A549 (cell line): ENCODE results near the gene SLC9A6. TPM values are rescaled to one million over a fixed set of nuclear protein-coding genes. Genes with fewer than 3 reads are reported as not detected.

ENCODE experiments used
- ATAC-seq, 2 experiments: fragments of 200-7000 bp in 1 of 2; fragments of >200 bp in 1 of 2; cut with Nextera tagmentation in 1 of 2; cut with Tn5 transposase in 1 of 2; 3 replicates each; pipeline versions ENCODE4 v1.8.0 to v1.9.1; 2018 to 2020; ENCODE audit warnings: mild to moderate bottlenecking in 1 of 2, moderate library complexity in 1 of 2
- CTCF ChIA-PET: fragments of 300-600 bp; sonication (Branson Sonifier 250); formaldehyde crosslinking; extraction: SDS; loops from one replicate; lab custom pipeline; 2021; ENCODE audit warnings: antibody characterized with exemption, inconsistent platforms; lab: Yijun Ruan, JAX
- POLR2A ChIA-PET: fragments of 350-600 bp; formaldehyde crosslinking; extraction: SDS; loops from one replicate; lab custom pipeline; 2021; ENCODE audit warnings: antibody characterized with exemption, inconsistent platforms; lab: Yijun Ruan, JAX
- DNase-seq, 2 experiments: peaks; one replicate each; pipeline versions ENCODE4 v3.0.0 to v3.0.0-alpha.2; 2011 to 2016; ENCODE audit warnings: low read depth in 1 of 2, low spot score in 1 of 2
- FAIRE-seq: peaks from 2 replicates; lab custom pipeline; 2011; peaks lifted over from hg19 to GRCh38; lab: Jason Lieb, UNC
- H3K27ac ChIP-seq, 2 experiments: fragments of >200 bp; sonication (Bioruptor Twin); formaldehyde crosslinking; 3 replicates each; pipeline ENCODE4 v1.5.1; 2016 to 2017
- H3K4me1 ChIP-seq: fragments of >200 bp; sonication (Bioruptor Twin); formaldehyde crosslinking; 3 replicates; pipeline ENCODE4 v1.6.1; 2016
- H3K4me2 ChIP-seq: fragments of >200 bp; sonication (Bioruptor Twin); formaldehyde crosslinking; 3 replicates; pipeline ENCODE4 v1.6.1; 2016
- H3K4me3 ChIP-seq: fragments of >200 bp; sonication (Bioruptor Twin); formaldehyde crosslinking; 3 replicates; pipeline ENCODE4 v1.5.1; 2016
- H3K9me3 ChIP-seq: fragments of >200 bp; sonication (Bioruptor Twin); formaldehyde crosslinking; 3 replicates; pipeline ENCODE4 v1.6.1; 2016
- CHD2 ChIP-seq: fragments of 150-350 bp; IDR thresholded peaks from 2 replicates; pipeline ENCODE4 v1.6.1; 2014; ENCODE audit warnings: low read length; ENCODE audit not compliant: partially characterized antibody
- CHD4 ChIP-seq: fragments of 200-600 bp; sonication (generic); IDR thresholded peaks from 2 replicates; pipeline ENCODE4 v1.6.1; 2016; ENCODE audit warnings: antibody characterized with exemption, mild to moderate bottlenecking, borderline replicate concordance
- EHMT2 ChIP-seq: fragments of 200-600 bp; sonication (generic); IDR thresholded peaks from 2 replicates; pipeline ENCODE4 v1.6.1; 2016; ENCODE audit warnings: antibody characterized with exemption, low read depth, mild to moderate bottlenecking, moderate library complexity
- FOSB ChIP-seq: fragments of 250-450 bp; sonication (Bioruptor Pico); IDR thresholded peaks from 2 replicates; pipeline ENCODE4 v1.5.0; 2020; ENCODE audit warnings: mild to moderate bottlenecking, moderate library complexity
- HEYL ChIP-seq: fragments of 250-450 bp; sonication (Bioruptor Pico); IDR thresholded peaks from 2 replicates; pipeline ENCODE4 v1.8.0; 2021; ENCODE audit warnings: mild to moderate bottlenecking, moderate library complexity
- HOXB5 ChIP-seq: fragments of 250-450 bp; sonication (Bioruptor Pico); IDR thresholded peaks from 2 replicates; pipeline ENCODE4 v1.5.0; 2020; ENCODE audit warnings: mild to moderate bottlenecking, moderate library complexity
- JUNB ChIP-seq: fragments of >200 bp; sonication (Bioruptor Twin); formaldehyde crosslinking; IDR thresholded peaks from 2 replicates; pipeline ENCODE4 v1.6.1; 2016
- KDM1A ChIP-seq: fragments of 200-600 bp; sonication (generic); IDR thresholded peaks from 2 replicates; pipeline ENCODE4 v1.6.1; 2016; ENCODE audit warnings: low read depth, mild to moderate bottlenecking
- MAZ ChIP-seq: fragments of 150-350 bp; IDR thresholded peaks from 2 replicates; pipeline ENCODE4 v1.6.1; 2014; ENCODE audit warnings: antibody characterized with exemption, low read depth, low read length, borderline replicate concordance
- NPAS2 ChIP-seq: fragments of 250-450 bp; sonication (Bioruptor Pico); IDR thresholded peaks from 2 replicates; pipeline ENCODE4 v1.8.0; 2022; ENCODE audit warnings: mild to moderate bottlenecking, moderate library complexity, borderline replicate concordance
- RNF2 ChIP-seq: fragments of 200-600 bp; sonication (generic); IDR thresholded peaks from 2 replicates; pipeline ENCODE4 v1.6.1; 2016; ENCODE audit warnings: low read depth, mild to moderate bottlenecking, antibody characterized with exemption, moderate library complexity, borderline replicate concordance
- ZFP36 ChIP-seq: fragments of 450-650 bp; IDR thresholded peaks from 2 replicates; pipeline ENCODE4 v1.6.1; 2014; ENCODE audit warnings: borderline replicate concordance; ENCODE audit not compliant: partially characterized antibody
- WGBS: methylation state at CpG from one replicate; pipeline ENCODE4 v1.1.6; 2017; ENCODE audit errors: missing lambda C conversion rate; 5-methylcytosine and 5-hydroxymethylcytosine counted together
- polyA plus RNA-seq, 4 experiments: library from polyadenylated mRNA; depleted of rRNA in 3 of 4; stranded (reverse); fragments of >200 nt; fragmentation: RNase III in 1 of 4; extraction: RNeasy Plus Mini Kit Qiagen cat#74134 plus additional on column Dnase treatment in 1 of 4; gene quantifications; 2 replicates in 3 of 4; 3 replicates in 1 of 4; pipeline ENCODE4 v1.2.3, GENCODE V29; 2011 to 2017
- TF ChIP-seq, protein P1 (sequence below): IDR thresholded peaks from 2 replicates; pipeline ENCODE4 v1.6.1; 2012
- TF ChIP-seq, protein P2 (sequence below): fragments of 250-450 bp; sonication (Bioruptor Pico); IDR thresholded peaks from 2 replicates; pipeline ENCODE4 v1.5.0; 2021; ENCODE audit warnings: mild to moderate bottlenecking, moderate library complexity, borderline replicate concordance
- TF ChIP-seq, protein P3 (sequence below): fragments of 200-600 bp; sonication (generic); IDR thresholded peaks from 2 replicates; pipeline ENCODE4 v1.6.1; 2016; ENCODE audit warnings: antibody characterized with exemption, mild to moderate bottlenecking, moderate library complexity
- TF ChIP-seq, protein P4 (sequence below): fragments of 250-450 bp; sonication (Bioruptor Pico); IDR thresholded peaks from 2 replicates; pipeline ENCODE4 v1.5.0; 2020; ENCODE audit warnings: low read depth, mild to moderate bottlenecking, moderate library complexity
- TF ChIP-seq, protein P5 (sequence below): fragments of 450-650 bp; IDR thresholded peaks from 2 replicates; pipeline ENCODE4 v1.6.1; 2014; ENCODE audit warnings: antibody characterized with exemption

The SLC9A6 gene
- polyA plus RNA-seq, 2 of the 4 experiments (the other 2 are of a cell fraction), result 12.2 to 15.6 TPM

DNA sequence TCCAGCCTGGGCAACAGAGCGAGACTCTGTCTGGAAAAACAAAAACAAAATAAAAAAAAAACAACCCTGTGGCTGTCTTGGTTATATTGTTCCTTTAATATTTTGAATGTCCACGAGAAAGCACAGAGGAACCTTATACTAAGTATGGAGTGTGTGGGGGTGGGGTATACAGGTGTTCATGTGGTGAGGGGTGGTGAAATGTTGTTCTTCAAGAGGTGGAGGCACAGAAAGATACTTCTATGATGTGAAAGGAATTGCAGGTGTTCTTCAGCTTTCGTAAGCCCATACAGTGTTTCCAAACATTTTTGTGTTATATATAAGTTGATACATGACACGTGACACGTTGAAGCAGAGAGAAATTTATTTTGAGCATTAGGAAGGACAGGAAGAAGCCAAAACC lies 46.4 kb downstream of the SLC9A6 start (continued):
- TF ChIP-seq, protein P1, sequence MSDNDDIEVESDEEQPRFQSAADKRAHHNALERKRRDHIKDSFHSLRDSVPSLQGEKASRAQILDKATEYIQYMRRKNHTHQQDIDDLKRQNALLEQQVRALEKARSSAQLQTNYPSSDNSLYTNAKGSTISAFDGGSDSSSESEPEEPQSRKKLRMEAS, result no peak
- no peak for TF ChIP-seq HEYL (CRISPR knock-in tag)
- TF ChIP-seq CHD2, result no peak

DNA sequence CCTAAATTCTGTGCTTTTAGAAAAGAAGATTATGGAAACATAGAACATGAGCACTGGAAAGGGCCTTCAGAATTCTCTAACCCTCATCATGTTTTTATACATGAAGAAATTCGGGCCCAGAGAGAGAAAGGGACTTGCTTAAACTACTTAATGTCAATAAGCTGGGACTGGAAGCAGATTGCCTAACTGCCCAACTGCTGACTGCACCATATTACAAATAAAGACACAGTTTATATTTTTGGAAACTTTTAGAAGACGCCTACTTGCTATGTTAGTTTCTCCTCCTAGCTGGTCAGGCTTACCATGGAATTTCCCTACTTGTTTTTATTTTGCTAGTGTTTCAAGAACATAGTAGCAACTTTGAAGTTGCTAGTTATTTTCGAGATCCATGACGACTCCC lies 47.1 kb downstream of the SLC9A6 start:
- H3K4me3 ChIP-seq, result no peak overlapping the region
- no peak overlapping the region for H3K27ac ChIP-seq
- no peak for TF ChIP-seq KDM1A
- TF ChIP-seq, protein P2, sequence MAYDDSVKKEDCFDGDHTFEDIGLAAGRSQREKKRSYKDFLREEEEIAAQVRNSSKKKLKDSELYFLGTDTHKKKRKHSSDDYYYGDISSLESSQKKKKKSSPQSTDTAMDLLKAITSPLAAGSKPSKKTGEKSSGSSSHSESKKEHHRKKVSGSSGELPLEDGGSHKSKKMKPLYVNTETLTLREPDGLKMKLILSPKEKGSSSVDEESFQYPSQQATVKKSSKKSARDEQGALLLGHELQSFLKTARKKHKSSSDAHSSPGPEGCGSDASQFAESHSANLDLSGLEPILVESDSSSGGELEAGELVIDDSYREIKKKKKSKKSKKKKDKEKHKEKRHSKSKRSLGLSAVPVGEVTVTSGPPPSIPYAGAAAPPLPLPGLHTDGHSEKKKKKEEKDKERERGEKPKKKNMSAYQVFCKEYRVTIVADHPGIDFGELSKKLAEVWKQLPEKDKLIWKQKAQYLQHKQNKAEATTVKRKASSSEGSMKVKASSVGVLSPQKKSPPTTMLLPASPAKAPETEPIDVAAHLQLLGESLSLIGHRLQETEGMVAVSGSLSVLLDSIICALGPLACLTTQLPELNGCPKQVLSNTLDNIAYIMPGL (CRISPR knock-in tag), result no peak
- TF ChIP-seq FOSB (CRISPR knock-in tag), result no peak
- no peak for TF ChIP-seq ZFP36
- no peak for TF ChIP-seq NPAS2 (CRISPR knock-in tag)
- no peak for TF ChIP-seq RNF2
- H3K9me3 ChIP-seq, result no peaks in the 10 kb centered on the region
- no peaks in the 10 kb centered on the region for H3K4me1 ChIP-seq
- ChIA-PET CTCF (interaction anchor here (2.1 to 10.0 kb wide), 3 partner anchors 131 to 236 kb away, joined by 6 to 124 read pairs (median 82); no protein-coding TSS in a partner anchor), POLR2A (no interaction called here)
- no peak overlapping the region for H3K4me2 ChIP-seq
- 85% methylated on average over 4 of the region's 4 CpGs for WGBS
- FAIRE-seq (peak; percentile 54), DNase-seq (no peak), ATAC-seq (no peak)

DNA sequence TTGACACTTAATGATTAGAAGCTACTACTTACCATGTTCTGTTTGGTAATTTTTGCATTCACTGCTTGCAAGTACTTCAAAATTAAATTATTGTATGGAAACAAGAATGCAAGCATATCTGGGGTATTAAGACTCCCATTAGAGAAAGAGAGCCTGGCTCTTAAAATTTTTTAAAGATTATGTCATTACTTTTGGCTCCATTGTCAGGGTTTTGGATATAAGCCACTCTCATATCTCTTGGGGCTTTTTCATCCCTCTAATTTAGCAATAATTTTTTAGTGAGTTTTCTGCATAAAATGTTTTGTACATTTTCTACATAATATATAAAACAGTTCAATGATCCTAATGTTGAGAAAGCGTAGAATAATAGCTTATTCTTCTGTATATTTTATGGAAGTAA lies 49.4 kb downstream of the SLC9A6 start:
- ChIA-PET CTCF (interaction anchor here (2.2 to 10.0 kb wide), 3 partner anchors 128 to 174 kb away, joined by 8 to 124 read pairs (median 14); no protein-coding TSS in a partner anchor), POLR2A (no interaction called here)
- no peaks in the 10 kb centered on the region for H3K4me1 ChIP-seq
- no peak for TF ChIP-seq EHMT2
- TF ChIP-seq, protein P1, result no peak
- TF ChIP-seq JUNB, result no peak
- no peaks in the 10 kb centered on the region for H3K9me3 ChIP-seq
- no peak overlapping the region for H3K4me3 ChIP-seq
- H3K27ac ChIP-seq, result no peak overlapping the region
- DNase-seq (no peak), ATAC-seq (no peak), FAIRE-seq (no peak)
- WGBS, result 91% methylated on average over 1 of the region's 1 CpG
- no peak overlapping the region for H3K4me2 ChIP-seq

DNA sequence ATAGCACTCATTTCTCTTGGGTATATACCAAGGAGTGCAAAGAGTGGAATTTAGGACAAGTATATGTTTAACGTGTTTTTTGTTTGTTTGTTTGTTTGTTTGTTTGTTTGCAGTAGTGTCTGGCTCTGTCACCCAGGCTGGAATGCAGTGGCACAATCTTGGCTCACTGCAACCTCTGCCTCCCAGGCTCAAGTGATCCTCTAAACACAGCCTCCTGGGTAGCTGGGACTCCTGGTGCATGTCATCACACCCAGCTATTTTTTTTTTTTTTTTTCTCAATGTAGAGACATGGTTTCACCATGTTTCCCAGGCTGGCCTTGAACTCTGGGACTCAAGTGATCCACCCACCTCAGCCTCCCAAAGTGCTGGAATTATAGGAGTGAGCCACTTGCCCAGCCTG lies 50.4 kb downstream of the SLC9A6 start:
- Histone ChIP-seq H3K4me2 (no peak overlapping the region), H3K4me1 (no peaks in the 10 kb centered on the region), H3K4me3 (no peak overlapping the region), H3K9me3 (no peaks in the 10 kb centered on the region), H3K27ac (no peak overlapping the region)
- ChIA-PET POLR2A (no interaction called here), CTCF (interaction anchor here (0.6 to 2.2 kb wide), 4 partner anchors 121 to 176 kb away, joined by 3 to 14 read pairs (median 6); no protein-coding TSS in a partner anchor)
- ATAC-seq, result no peak
- no peak for TF ChIP-seq EHMT2
- TF ChIP-seq, protein P3, sequence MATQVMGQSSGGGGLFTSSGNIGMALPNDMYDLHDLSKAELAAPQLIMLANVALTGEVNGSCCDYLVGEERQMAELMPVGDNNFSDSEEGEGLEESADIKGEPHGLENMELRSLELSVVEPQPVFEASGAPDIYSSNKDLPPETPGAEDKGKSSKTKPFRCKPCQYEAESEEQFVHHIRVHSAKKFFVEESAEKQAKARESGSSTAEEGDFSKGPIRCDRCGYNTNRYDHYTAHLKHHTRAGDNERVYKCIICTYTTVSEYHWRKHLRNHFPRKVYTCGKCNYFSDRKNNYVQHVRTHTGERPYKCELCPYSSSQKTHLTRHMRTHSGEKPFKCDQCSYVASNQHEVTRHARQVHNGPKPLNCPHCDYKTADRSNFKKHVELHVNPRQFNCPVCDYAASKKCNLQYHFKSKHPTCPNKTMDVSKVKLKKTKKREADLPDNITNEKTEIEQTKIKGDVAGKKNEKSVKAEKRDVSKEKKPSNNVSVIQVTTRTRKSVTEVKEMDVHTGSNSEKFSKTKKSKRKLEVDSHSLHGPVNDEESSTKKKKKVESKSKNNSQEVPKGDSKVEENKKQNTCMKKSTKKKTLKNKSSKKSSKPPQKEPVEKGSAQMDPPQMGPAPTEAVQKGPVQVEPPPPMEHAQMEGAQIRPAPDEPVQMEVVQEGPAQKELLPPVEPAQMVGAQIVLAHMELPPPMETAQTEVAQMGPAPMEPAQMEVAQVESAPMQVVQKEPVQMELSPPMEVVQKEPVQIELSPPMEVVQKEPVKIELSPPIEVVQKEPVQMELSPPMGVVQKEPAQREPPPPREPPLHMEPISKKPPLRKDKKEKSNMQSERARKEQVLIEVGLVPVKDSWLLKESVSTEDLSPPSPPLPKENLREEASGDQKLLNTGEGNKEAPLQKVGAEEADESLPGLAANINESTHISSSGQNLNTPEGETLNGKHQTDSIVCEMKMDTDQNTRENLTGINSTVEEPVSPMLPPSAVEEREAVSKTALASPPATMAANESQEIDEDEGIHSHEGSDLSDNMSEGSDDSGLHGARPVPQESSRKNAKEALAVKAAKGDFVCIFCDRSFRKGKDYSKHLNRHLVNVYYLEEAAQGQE, result no peak
- TF ChIP-seq ZFP36, result no peak
- TF ChIP-seq KDM1A, result no peak
- no peak for TF ChIP-seq MAZ
- TF ChIP-seq, protein P4, sequence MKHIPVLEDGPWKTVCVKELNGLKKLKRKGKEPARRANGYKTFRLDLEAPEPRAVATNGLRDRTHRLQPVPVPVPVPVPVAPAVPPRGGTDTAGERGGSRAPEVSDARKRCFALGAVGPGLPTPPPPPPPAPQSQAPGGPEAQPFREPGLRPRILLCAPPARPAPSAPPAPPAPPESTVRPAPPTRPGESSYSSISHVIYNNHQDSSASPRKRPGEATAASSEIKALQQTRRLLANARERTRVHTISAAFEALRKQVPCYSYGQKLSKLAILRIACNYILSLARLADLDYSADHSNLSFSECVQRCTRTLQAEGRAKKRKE (CRISPR knock-in tag), result no peak
- no peak for TF ChIP-seq CHD4
- TF ChIP-seq, protein P5, sequence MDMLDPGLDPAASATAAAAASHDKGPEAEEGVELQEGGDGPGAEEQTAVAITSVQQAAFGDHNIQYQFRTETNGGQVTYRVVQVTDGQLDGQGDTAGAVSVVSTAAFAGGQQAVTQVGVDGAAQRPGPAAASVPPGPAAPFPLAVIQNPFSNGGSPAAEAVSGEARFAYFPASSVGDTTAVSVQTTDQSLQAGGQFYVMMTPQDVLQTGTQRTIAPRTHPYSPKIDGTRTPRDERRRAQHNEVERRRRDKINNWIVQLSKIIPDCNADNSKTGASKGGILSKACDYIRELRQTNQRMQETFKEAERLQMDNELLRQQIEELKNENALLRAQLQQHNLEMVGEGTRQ, result no peak
- no peak for TF ChIP-seq HOXB5 (CRISPR knock-in tag)
- no peak for FAIRE-seq
- no peak for DNase-seq
- 58% methylated on average over 1 of the region's 1 CpG for WGBS
